T-helper 17 cell (primary cell): ENCODE results near the gene STXBP5. TPM values are rescaled to one million over a fixed set of nuclear protein-coding genes. Genes with fewer than 3 reads are reported as not detected.

Source experiments
- ATAC-seq: fragments of 150-1000 bp; cut with Tn5 transposase; 2 replicates; pipeline ENCODE4 v1.10.0; 2021; ENCODE audit warnings: mild to moderate bottlenecking, moderate library complexity
- DNase-seq, 3 donors: peaks; one replicate each; pipeline versions ENCODE4 v3.0.0 to v3.0.0-alpha.2; 2020 to 2021
- H3K9me3 ChIP-seq: one replicate; pipeline ENCODE4 v1.7.0; 2013; ENCODE audit warnings: low read length, mild to moderate bottlenecking; ENCODE audit not compliant: control insufficient read depth, poor library complexity, severe bottlenecking
- H3K27ac Mint-ChIP-seq: one replicate; pipeline ENCODE4 v1.8.0; 2022; ENCODE audit warnings: mild to moderate bottlenecking, moderate library complexity, mixed read lengths
- H3K27me3 Mint-ChIP-seq: one replicate; pipeline ENCODE4 v1.8.0; 2022; ENCODE audit warnings: mixed read lengths
- H3K36me3 Mint-ChIP-seq: one replicate; pipeline ENCODE4 v1.8.0; 2022; ENCODE audit warnings: low read depth, mixed read lengths
- H3K4me1 Mint-ChIP-seq: one replicate; pipeline ENCODE4 v1.8.0; 2022; ENCODE audit warnings: mild to moderate bottlenecking, mixed read lengths
- H3K4me3 Mint-ChIP-seq: one replicate; pipeline ENCODE4 v1.8.0; 2022; ENCODE audit warnings: mild to moderate bottlenecking, moderate library complexity, mixed read lengths
- total RNA-seq, 4 donors: library from RNA in 2 of 4; stranded (reverse) in 2 of 4; gene quantifications; one replicate each; pipeline ENCODE4 v1.2.3 and lab custom pipeline; 2022 to 2026

The STXBP5 gene
- total RNA-seq, 2 donors from 2014 or later = 20.8 to 22.1 TPM

DNA sequence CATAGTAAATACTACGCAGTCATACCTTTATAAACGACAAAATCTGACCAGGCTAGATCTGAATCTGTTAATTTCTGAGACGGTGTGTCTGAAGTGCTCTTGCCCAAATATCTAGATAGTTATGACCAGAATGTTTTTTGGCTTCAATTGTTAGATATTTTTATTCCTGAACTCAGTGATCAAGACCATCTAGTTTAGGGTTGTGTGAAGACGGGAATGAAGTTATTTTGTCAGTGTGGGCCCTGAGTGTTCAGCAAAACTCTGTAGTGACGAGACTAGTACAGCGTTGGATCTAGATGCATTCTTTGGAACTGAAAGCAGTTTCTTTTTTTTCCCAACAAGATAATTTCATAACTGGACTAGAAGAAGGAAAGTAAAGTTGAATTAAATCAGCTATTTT is 3.1 kb downstream of the STXBP5 start:
- Mint-ChIP-seq H3K36me3 (no peaks in the 10 kb centered on the region), H3K27me3 (no peaks in the 10 kb centered on the region), H3K27ac (no peak overlapping the region), H3K4me1 (peaks cover 33% of the 10 kb centered on the region), H3K4me3 (no peak overlapping the region)
- DNase-seq (no peak), ATAC-seq (no peak)
- no peaks in the 10 kb centered on the region for H3K9me3 ChIP-seq

- no peaks in the 10 kb centered on the region for H3K27me3 Mint-ChIP-seq
- H3K4me3 Mint-ChIP-seq = no peak overlapping the region
- H3K36me3 Mint-ChIP-seq = no peaks in the 10 kb centered on the region
- no peak for ATAC-seq
- no peak overlapping the region for H3K27ac Mint-ChIP-seq
- DNase-seq = no peak
- no peaks in the 10 kb centered on the region for H3K9me3 ChIP-seq
- peaks cover 30% of the 10 kb centered on the region for H3K4me1 Mint-ChIP-seq
These were observed 3.9 kb downstream of the STXBP5 start for GRCh38 chr6:147207837-147208754.

DNA sequence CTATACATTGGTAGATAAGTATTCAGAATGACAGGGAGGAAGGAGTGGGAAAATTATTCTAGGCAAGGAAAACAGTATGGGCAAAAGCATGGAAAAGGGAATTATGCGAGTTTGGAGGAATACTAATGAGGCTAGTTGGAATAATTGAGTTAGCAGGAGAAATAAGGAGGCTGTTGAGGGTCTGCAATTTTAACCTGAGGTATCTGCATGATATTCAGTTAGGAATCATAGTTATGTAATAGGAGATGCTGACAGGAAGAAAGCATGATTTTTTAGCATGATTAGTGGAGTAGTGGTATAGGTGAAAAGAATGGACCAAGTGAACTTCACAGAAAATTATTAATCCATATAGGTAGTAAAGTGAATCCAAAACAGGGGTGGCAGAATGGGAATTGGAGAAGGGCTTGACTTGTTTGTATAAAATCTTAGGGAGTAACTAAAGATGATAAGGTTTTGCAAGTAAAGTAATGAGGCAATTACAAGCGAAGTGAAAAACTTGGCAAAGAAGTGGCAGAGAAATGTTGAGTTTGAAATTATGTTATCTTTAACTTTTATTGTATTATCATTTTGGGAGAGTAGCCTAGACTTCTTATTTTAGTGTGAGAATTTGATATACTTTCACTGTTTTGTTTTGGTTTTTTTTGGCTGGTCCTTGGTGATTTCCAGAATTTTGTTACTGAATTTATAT is 5.7 kb downstream of the STXBP5 start:
- peak overlapping the region; percentile 83 for H3K27ac Mint-ChIP-seq
- ATAC-seq = no peak
- H3K9me3 ChIP-seq = no peaks in the 10 kb centered on the region
- H3K4me1 Mint-ChIP-seq = peaks cover 25% of the 10 kb centered on the region
- no peaks in the 10 kb centered on the region for H3K27me3 Mint-ChIP-seq
- no peak for DNase-seq
- H3K36me3 Mint-ChIP-seq = no peaks in the 10 kb centered on the region
- peak overlapping the region; percentile 6 for H3K4me3 Mint-ChIP-seq

DNA sequence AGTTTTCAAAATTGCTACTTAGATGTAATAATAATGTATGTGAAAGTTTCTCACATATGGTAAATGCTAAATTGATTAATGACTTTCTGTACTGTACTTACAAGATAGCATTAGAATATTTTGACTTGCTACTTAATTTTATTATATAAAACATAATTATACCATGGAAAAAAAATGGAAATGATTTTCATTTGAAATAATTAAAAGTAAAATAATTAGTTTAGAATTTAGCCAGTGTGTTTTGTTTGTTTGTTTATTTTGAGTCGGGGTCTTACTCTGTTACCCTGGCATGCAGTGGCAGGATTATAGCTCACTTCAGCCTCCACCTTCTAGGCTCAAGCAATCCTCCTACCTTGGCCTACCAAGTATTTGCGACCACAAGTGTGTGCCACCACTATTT is 7.1 kb downstream of the STXBP5 start:
- Mint-ChIP-seq H3K27me3 (no peaks in the 10 kb centered on the region), H3K4me3 (no peak overlapping the region), H3K4me1 (peaks cover 15% of the 10 kb centered on the region), H3K36me3 (no peaks in the 10 kb centered on the region), H3K27ac (no peak overlapping the region)
- DNase-seq (no peak), ATAC-seq (no peak)
- H3K9me3 ChIP-seq = no peaks in the 10 kb centered on the region

- Mint-ChIP-seq H3K36me3 (no peaks in the 10 kb centered on the region), H3K27ac (no peak overlapping the region), H3K4me1 (peaks cover 15% of the 10 kb centered on the region), H3K27me3 (no peaks in the 10 kb centered on the region), H3K4me3 (no peak overlapping the region)
- no peaks in the 10 kb centered on the region for H3K9me3 ChIP-seq
- DNase-seq (no peak), ATAC-seq (no peak)
These were observed 7.6 kb downstream of the STXBP5 start for GRCh38 chr6:147211831-147212230.

- ATAC-seq (no peak), DNase-seq (no peak)
- no peak overlapping the region for H3K4me3 Mint-ChIP-seq
- H3K27me3 Mint-ChIP-seq = no peaks in the 10 kb centered on the region
- no peak overlapping the region for H3K27ac Mint-ChIP-seq
- H3K4me1 Mint-ChIP-seq = peaks cover 10% of the 10 kb centered on the region
- no peaks in the 10 kb centered on the region for H3K36me3 Mint-ChIP-seq
- no peaks in the 10 kb centered on the region for H3K9me3 ChIP-seq
These were observed 8.4 kb downstream of the STXBP5 start for GRCh38 chr6:147212622-147213021.

GRCh38 chr6:147213772-147214171 is 9.6 kb downstream of the STXBP5 start:
- H3K4me1 Mint-ChIP-seq = peaks cover 9% of the 10 kb centered on the region
- no peak overlapping the region for H3K27ac Mint-ChIP-seq
- H3K36me3 Mint-ChIP-seq = no peaks in the 10 kb centered on the region
- H3K9me3 ChIP-seq = no peaks in the 10 kb centered on the region
- DNase-seq (no peak), ATAC-seq (no peak)
- H3K4me3 Mint-ChIP-seq = no peak overlapping the region
- no peaks in the 10 kb centered on the region for H3K27me3 Mint-ChIP-seq

- Mint-ChIP-seq H3K4me3 (no peak overlapping the region), H3K4me1 (peaks cover 13% of the 10 kb centered on the region), H3K27ac (no peak overlapping the region), H3K36me3 (no peaks in the 10 kb centered on the region), H3K27me3 (no peaks in the 10 kb centered on the region)
- DNase-seq (no peak), ATAC-seq (no peak)
- no peaks in the 10 kb centered on the region for H3K9me3 ChIP-seq
These were observed 10.3 kb downstream of the STXBP5 start for GRCh38 chr6:147214248-147215227.

DNA sequence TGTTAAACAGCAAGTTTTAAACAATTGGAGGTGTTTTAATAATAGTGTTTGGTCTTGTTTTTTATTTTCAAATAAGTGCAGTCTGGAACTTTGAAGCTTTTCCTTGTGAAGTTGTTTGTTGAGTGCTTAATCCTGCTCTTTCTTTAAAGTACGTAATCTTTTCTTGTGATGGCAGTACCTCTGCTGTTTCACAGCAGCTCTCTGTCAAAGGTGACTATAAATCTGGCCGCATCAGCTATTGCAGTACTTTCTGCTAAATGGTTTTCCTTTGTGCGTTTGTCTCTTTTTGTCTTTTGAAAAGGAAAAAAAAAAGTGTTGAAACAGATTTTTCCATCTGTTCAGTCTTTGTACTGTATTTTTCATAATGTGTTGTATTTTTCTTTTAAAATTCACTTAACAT is 12.7 kb downstream of the STXBP5 start:
- no peak for ATAC-seq
- Mint-ChIP-seq H3K36me3 (peaks cover 2% of the 10 kb centered on the region), H3K4me3 (no peak overlapping the region), H3K27me3 (no peaks in the 10 kb centered on the region), H3K27ac (no peak overlapping the region), H3K4me1 (peaks cover 21% of the 10 kb centered on the region)
- no peak for DNase-seq
- no peaks in the 10 kb centered on the region for H3K9me3 ChIP-seq

GRCh38 chr6:147217840-147218404 is 13.7 kb downstream of the STXBP5 start:
- Mint-ChIP-seq H3K4me3 (no peak overlapping the region), H3K4me1 (peaks cover 26% of the 10 kb centered on the region), H3K27ac (no peak overlapping the region), H3K27me3 (no peaks in the 10 kb centered on the region), H3K36me3 (peaks cover 2% of the 10 kb centered on the region)
- no peaks in the 10 kb centered on the region for H3K9me3 ChIP-seq
- ATAC-seq = no peak
- no peak for DNase-seq

DNA sequence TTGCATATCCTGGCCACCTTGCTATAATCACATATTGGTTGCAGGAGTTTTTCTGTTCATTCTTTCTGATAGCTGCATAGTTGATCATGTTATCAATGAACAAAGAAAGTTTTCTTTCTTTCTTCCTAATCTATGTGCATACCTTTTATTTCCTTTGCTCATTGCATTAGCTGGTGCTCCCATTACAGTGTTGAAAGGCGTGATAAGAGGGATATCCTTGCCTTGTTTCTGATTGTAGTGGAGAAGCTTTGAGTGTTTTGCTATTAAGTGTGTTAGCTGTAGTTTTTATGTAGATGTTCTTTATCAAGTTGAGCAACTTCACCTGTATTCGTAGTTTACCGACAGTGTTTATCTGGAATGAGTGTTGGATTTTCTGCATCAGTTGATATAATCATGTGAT is 14.6 kb downstream of the STXBP5 start:
- Mint-ChIP-seq H3K36me3 (peaks cover 4% of the 10 kb centered on the region), H3K27ac (no peak overlapping the region), H3K4me1 (peaks cover 30% of the 10 kb centered on the region), H3K4me3 (no peak overlapping the region), H3K27me3 (no peaks in the 10 kb centered on the region)
- H3K9me3 ChIP-seq = no peaks in the 10 kb centered on the region
- DNase-seq = no peak
- ATAC-seq = no peak

DNA sequence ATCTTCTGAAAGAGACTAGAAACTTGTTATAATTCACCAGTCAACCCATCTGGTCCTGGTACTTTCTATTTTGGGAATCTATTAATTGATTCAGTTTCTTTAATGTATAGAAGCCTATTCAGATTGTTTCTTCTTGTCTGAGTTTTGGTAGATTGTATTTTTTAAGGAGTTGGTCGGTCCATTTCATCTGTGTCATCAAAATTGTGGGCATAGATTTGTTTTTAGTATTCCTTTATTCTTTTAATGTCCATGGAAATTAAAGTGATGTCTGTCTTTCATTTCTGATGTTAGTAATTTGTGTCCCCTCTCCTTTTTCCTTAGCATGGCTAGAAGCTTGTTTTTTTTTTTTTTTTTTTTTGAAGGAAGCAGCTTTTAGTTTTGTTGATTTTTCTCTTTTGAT is 15.2 kb downstream of the STXBP5 start:
- DNase-seq (no peak), ATAC-seq (no peak)
- H3K4me1 Mint-ChIP-seq = peaks cover 30% of the 10 kb centered on the region
- H3K27me3 Mint-ChIP-seq = no peaks in the 10 kb centered on the region
- H3K36me3 Mint-ChIP-seq = peaks cover 4% of the 10 kb centered on the region
- no peak overlapping the region for H3K4me3 Mint-ChIP-seq
- H3K9me3 ChIP-seq = no peaks in the 10 kb centered on the region
- no peak overlapping the region for H3K27ac Mint-ChIP-seq
